Spinal cord (tissue), 10 donors: ENCODE measurements around the gene ZNF511. TPM values are rescaled to one million over a fixed set of nuclear protein-coding genes. Genes with fewer than 3 reads are reported as not detected.

Experiments used
- DNase-seq, 6 donors: peaks; one replicate each; pipeline versions ENCODE4 v3.0.0 to v3.0.0-alpha.2; 2013 to 2015; ENCODE audit warnings: low spot score in 6 of 6, low read depth in 4 of 6
- H3K27ac ChIP-seq: one replicate; pipeline ENCODE4 v1.5.1; 2013; ENCODE audit warnings: low read depth, low read length, control low read depth
- H3K27me3 ChIP-seq: one replicate; pipeline ENCODE4 v1.6.1; 2013; ENCODE audit warnings: low read length; ENCODE audit not compliant: control insufficient read depth, insufficient read depth
- H3K36me3 ChIP-seq: one replicate; pipeline ENCODE4 v1.6.1; 2013; ENCODE audit warnings: low read length; ENCODE audit not compliant: control insufficient read depth, insufficient read depth
- H3K4me1 ChIP-seq: one replicate; pipeline ENCODE4 v1.6.1; 2013; ENCODE audit warnings: low read length; ENCODE audit not compliant: control insufficient read depth, insufficient read depth
- H3K4me3 ChIP-seq: one replicate; pipeline ENCODE4 v1.5.1; 2013; ENCODE audit warnings: low read depth, low read length, control low read depth
- H3K9me3 ChIP-seq: one replicate; pipeline ENCODE4 v1.6.1; 2013; ENCODE audit warnings: low read length; ENCODE audit not compliant: control insufficient read depth, insufficient read depth
- WGBS: methylation state at CpG from one replicate; pipeline ENCODE4 v1.1.5; 2013; ENCODE audit warnings: missing lambda C conversion rate; ENCODE audit not compliant: insufficient coverage; 5-methylcytosine and 5-hydroxymethylcytosine counted together
- polyA plus RNA-seq, 2 donors: library from polyadenylated mRNA; unstranded; fragments of 120-200 nt; gene quantifications; one replicate each; pipeline ENCODE4 v1.2.1, GENCODE V29; 2013; ENCODE audit not compliant: insufficient read length in 2 of 2
- total RNA-seq, 2 donors: library from RNA; depleted of rRNA in 1 of 2; stranded (reverse); fragments of 120-200 nt in 1 of 2; fragments of >200 nt in 1 of 2; gene quantifications; one replicate each; pipeline versions ENCODE4 v1.2.3 to v1.2.4, GENCODE V29; 2013 to 2014
- donor health status: healthy.

The ZNF511 gene
- total and polyA plus RNA-seq, 4 donors: 9.4 to 25.8 (median 22.1) TPM

- 91% methylated on average over 25 of the region's 25 CpGs for WGBS
These were observed 35.7 kb upstream of the ZNF511 start for GRCh38 chr10:133272964-133273420.

GRCh38 chr10:133273534-133274143, 35.1 kb upstream of the ZNF511 start:
- 89% methylated on average over 22 of the region's 28 CpGs for WGBS
- DNase-seq: no peak
- Histone ChIP-seq H3K4me3 (no peak overlapping the region), H3K9me3 (no peaks in the 10 kb centered on the region), H3K36me3 (peaks cover 72% of the 10 kb centered on the region), H3K4me1 (peaks cover 9% of the 10 kb centered on the region), H3K27ac (no peak overlapping the region), H3K27me3 (peaks cover 23% of the 10 kb centered on the region)

More at GRCh38 chr10:133272964-133273420, 35.7 kb upstream of the ZNF511 start:
- Histone ChIP-seq H3K36me3 (peaks cover 72% of the 10 kb centered on the region), H3K9me3 (no peaks in the 10 kb centered on the region), H3K4me1 (peaks cover 9% of the 10 kb centered on the region), H3K4me3 (no peak overlapping the region), H3K27me3 (peaks cover 23% of the 10 kb centered on the region), H3K27ac (no peak overlapping the region)
- no peak for DNase-seq

GRCh38 chr10:133274751-133275683, 33.7 kb upstream of the ZNF511 start:
- peaks cover 23% of the 10 kb centered on the region for H3K27me3 ChIP-seq
- H3K4me3 ChIP-seq: no peak overlapping the region
- peaks cover 9% of the 10 kb centered on the region for H3K4me1 ChIP-seq
- H3K27ac ChIP-seq: no peak overlapping the region
- 51% methylated on average over 24 of the region's 26 CpGs for WGBS
- peaks cover 72% of the 10 kb centered on the region for H3K36me3 ChIP-seq
- H3K9me3 ChIP-seq: no peaks in the 10 kb centered on the region
- DNase-seq: no peak

GRCh38 chr10:133275684-133276092, 33.0 kb upstream of the ZNF511 start:
- no peaks in the 10 kb centered on the region for H3K9me3 ChIP-seq
- H3K27ac ChIP-seq: no peak overlapping the region
- H3K27me3 ChIP-seq: peaks cover 23% of the 10 kb centered on the region
- DNase-seq: no peak
- peaks cover 9% of the 10 kb centered on the region for H3K4me1 ChIP-seq
- H3K36me3 ChIP-seq: peaks cover 72% of the 10 kb centered on the region
- WGBS: 35% methylated on average over 12 of the region's 12 CpGs
- no peak overlapping the region for H3K4me3 ChIP-seq

GRCh38 chr10:133276100-133276434, 32.6 kb upstream of the ZNF511 start:
- Histone ChIP-seq H3K4me1 (peaks cover 9% of the 10 kb centered on the region), H3K9me3 (no peaks in the 10 kb centered on the region), H3K27me3 (peaks cover 23% of the 10 kb centered on the region), H3K27ac (no peak overlapping the region), H3K4me3 (no peak overlapping the region), H3K36me3 (peaks cover 72% of the 10 kb centered on the region)
- DNase-seq: no peak
- WGBS: 40% methylated on average over 5 of the region's 6 CpGs

GRCh38 chr10:133276435-133277201, 32.1 kb upstream of the ZNF511 start, which contains the start of gene ADAM8:
Gene ADAM8, minus strand, starts transcription at chr10:133276868. Its CDS starts 51 bp downstream, at chr10:133276817.
- H3K4me1 ChIP-seq: peaks cover 9% of the 10 kb centered on the region
- H3K27me3 ChIP-seq: peaks cover 23% of the 10 kb centered on the region
- no peak within 1 kb of the TSS for H3K27ac ChIP-seq
- H3K36me3 ChIP-seq: peaks cover 72% of the 10 kb centered on the region
- no peak within 1 kb of the TSS for H3K4me3 ChIP-seq
- 7% methylated on average over 53 of the region's 63 CpGs for WGBS
- no peak for DNase-seq
- no peaks in the 10 kb centered on the region for H3K9me3 ChIP-seq

- no peaks in the 10 kb centered on the region for H3K9me3 ChIP-seq
- no peak overlapping the region for H3K4me3 ChIP-seq
- peaks cover 23% of the 10 kb centered on the region for H3K27me3 ChIP-seq
- H3K27ac ChIP-seq: no peak overlapping the region
- WGBS: 67% methylated on average over 21 of the region's 25 CpGs
- H3K36me3 ChIP-seq: peaks cover 74% of the 10 kb centered on the region
- peaks cover 9% of the 10 kb centered on the region for H3K4me1 ChIP-seq
- no peak for DNase-seq
These were observed 31.3 kb upstream of the ZNF511 start for GRCh38 chr10:133277277-133277992.

- H3K27ac ChIP-seq: no peak overlapping the region
- no peak for DNase-seq
- peaks cover 9% of the 10 kb centered on the region for H3K4me1 ChIP-seq
- WGBS: 84% methylated on average over 12 of the region's 12 CpGs
- peaks cover 23% of the 10 kb centered on the region for H3K27me3 ChIP-seq
- no peaks in the 10 kb centered on the region for H3K9me3 ChIP-seq
- H3K36me3 ChIP-seq: peaks cover 74% of the 10 kb centered on the region
- no peak overlapping the region for H3K4me3 ChIP-seq
These were observed 30.6 kb upstream of the ZNF511 start for GRCh38 chr10:133277993-133278576.
